Choroid plexus epithelial cell (primary cell): Measurements from ENCODE around the gene PSPC1.

Source experiments
- DNase-seq: peaks from one replicate; pipeline ENCODE4 v3.0.0-alpha.2; 2010; ENCODE audit warnings: low read depth
- H3K4me3 ChIP-seq: 2 replicates; pipeline ENCODE4 v1.5.1; 2011; ENCODE audit warnings: low read depth, mild to moderate bottlenecking, control low read depth, low read length, moderate library complexity
- TF ChIP-seq, protein P1 (sequence below): conservative IDR thresholded peaks from 2 replicates; pipeline ENCODE4 v1.5.1; 2011; ENCODE audit warnings: low read depth, mild to moderate bottlenecking, control low read depth, inconsistent platforms, low read length, moderate library complexity

Gene PSPC1

DNA sequence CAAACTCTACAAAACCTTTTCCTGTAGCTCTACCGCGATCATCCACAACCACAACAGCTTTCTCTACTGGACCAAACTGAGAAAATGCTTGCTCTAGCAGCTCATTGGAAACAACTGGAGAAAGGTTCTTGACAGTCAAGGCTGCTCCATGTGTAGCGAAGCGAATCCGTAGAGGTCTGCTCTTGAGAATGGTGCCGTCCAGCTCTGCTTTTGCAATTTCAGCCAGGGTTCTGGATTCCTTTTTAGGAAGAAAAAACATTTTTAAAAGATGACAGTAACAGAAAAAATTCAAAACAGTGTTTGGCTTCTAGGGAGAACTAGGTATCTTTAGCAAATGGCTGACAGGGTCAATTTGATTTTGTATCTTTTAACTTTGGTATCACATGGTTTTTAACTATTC lies 10.4 kb downstream of the PSPC1 start:
- TF ChIP-seq, protein P1, sequence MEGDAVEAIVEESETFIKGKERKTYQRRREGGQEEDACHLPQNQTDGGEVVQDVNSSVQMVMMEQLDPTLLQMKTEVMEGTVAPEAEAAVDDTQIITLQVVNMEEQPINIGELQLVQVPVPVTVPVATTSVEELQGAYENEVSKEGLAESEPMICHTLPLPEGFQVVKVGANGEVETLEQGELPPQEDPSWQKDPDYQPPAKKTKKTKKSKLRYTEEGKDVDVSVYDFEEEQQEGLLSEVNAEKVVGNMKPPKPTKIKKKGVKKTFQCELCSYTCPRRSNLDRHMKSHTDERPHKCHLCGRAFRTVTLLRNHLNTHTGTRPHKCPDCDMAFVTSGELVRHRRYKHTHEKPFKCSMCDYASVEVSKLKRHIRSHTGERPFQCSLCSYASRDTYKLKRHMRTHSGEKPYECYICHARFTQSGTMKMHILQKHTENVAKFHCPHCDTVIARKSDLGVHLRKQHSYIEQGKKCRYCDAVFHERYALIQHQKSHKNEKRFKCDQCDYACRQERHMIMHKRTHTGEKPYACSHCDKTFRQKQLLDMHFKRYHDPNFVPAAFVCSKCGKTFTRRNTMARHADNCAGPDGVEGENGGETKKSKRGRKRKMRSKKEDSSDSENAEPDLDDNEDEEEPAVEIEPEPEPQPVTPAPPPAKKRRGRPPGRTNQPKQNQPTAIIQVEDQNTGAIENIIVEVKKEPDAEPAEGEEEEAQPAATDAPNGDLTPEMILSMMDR = no peak
- H3K4me3 ChIP-seq = no peak overlapping the region
- peak; percentile 9 for DNase-seq

DNA sequence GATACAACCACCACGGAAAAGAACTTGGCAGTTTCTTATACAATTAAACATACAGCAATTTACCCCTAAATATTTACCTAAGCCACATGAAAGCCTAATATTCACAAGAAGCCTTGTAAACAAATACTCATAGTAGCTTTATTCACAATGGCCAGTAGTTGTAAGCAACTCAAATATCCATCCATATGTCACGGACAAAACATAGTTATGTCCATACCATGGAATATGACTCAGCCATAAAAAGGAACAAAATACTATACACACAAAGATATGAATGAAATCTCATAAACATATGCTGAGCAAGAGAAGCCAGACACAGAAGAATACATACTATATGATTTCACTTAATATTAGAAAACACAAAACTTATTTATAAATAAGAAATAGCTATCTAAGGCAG lies 12.9 kb downstream of the PSPC1 start:
- no peak for DNase-seq
- TF ChIP-seq, protein P1 = no peak
- H3K4me3 ChIP-seq = no peak overlapping the region

- DNase-seq = no peak
- TF ChIP-seq, protein P1 = no peak
- no peak overlapping the region for H3K4me3 ChIP-seq
These were observed 14.8 kb downstream of the PSPC1 start for GRCh38 chr13:19767966-19768365.

- DNase-seq = no peak
- TF ChIP-seq, protein P1 = no peak
- no peak overlapping the region for H3K4me3 ChIP-seq
These were observed 16.2 kb downstream of the PSPC1 start for GRCh38 chr13:19766591-19766990.

DNA sequence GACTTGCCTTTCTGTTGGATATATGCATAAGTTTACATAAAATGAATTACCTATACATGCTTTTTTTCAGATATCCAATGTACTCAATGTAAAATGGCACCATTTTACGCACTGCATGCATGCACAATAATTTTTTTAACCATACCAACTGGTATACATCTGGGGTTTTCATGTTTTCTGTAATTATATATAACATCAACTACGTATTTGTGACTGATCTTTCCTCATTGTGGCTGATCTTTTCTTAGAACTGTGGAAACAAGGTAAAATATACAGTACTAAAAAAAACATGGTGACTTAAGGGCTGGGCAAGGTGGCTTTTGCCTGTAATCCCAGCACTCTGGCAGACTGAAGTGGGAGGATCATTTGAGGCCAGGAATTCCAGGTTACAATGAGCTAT lies 18.5 kb downstream of the PSPC1 start:
- DNase-seq = no peak
- no peak overlapping the region for H3K4me3 ChIP-seq
- TF ChIP-seq, protein P1 = no peak

GRCh38 chr13:19763618-19764017 lies 19.1 kb downstream of the PSPC1 start:
- TF ChIP-seq, protein P1 = no peak
- DNase-seq = no peak
- no peak overlapping the region for H3K4me3 ChIP-seq

DNA sequence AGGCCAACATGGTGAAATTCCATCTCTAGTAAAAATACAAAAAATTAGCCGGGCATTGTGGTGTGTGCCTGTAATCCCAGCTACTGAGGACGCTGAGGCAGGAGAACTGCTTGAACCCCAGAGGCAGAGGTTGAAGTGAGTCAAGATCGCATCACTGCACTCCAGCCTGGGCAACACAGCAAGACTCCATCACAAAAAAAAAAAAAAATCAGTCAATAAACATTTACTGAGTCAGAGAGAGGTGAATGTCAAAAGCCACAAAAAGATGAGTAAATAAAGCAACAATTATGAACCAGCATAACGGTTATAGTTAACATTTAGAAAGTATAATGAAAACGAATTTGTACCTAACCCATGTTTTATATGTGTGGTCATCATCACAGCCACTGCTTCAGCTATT lies 23.1 kb downstream of the PSPC1 start:
- TF ChIP-seq, protein P1 = no peak
- DNase-seq = peak; percentile 22
- H3K4me3 ChIP-seq = no peak overlapping the region
